ENCODE data around the gene CST3.

GRCh38 chr20:23669866-23670265, 32.1 kb upstream of the CST3 start:
- TF ChIP-seq CTCF (conservative IDR thresholded peaks at IDR 0.05; ENCODE audit: low read depth, low read length) (no peak), EZH2 (IDR thresholded peaks at IDR 0.05; ENCODE audit: low read length, unreplicated experiment) (no peak), EZH2phosphoT487 (IDR thresholded peaks at IDR 0.05; ENCODE audit: borderline replicate concordance, low read length) (no peak)
